ENCODE measurements around the gene GON4L. TPM values are rescaled to one million over a fixed set of nuclear protein-coding genes. Genes with fewer than 3 reads are reported as not detected.
"Not testable (repeated sequence)": the region's sequence is repeated elsewhere in the genome, so short reads cannot be mapped to it uniquely, and the experiment has no call there.

The GON4L gene
- polyA plus RNA-seq, 3 donors, result 40.4 to 70.5 (median 60.6) TPM

DNA sequence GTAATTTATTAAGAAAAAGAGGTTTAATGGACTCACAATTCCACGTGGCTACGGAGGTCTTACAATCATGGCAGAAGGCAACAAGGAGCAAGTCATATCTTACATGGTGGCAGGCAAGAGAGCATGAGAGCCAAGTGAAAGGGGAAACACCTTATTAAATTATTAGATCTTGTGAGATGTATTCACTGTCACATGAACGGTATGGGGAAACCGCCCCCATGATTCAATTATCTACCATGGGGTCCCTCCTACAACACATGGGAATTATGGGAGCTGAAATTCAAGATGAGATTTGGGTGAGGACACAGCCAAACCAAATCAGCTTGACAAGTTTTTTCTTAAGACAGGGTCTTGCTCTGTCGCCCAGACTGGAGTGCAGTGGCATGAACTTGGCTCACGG is 153.8 kb downstream of the GON4L start:
- no peak for DNase-seq

DNA sequence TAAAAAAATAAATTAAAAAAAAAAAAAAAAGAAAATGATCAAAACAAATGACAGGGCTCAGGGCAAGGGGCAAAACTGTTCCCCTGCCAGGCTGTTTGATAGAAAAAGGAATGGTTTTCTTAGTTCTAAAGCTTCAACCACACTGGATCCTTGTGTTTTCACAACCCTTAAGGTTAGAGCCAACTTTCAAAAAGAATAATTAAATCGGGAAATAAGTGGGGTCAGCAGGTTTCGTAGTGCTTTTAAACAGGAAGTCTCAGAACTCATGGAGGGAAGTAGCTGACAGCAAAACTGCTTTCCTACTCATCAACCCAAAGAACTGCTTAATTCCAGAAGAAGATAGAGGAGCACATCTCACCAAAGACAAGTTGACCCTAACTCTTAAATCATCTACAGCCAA is 155.3 kb downstream of the GON4L start:
- not testable (repeated sequence) for DNase-seq

Other genes with a start within 250 kb of the GON4L start
- 10 to 100 TPM; 51.7 to 69.9 (median 69.1) TPM for gene MSTO1, start 247.0 kb downstream of the GON4L start, polyA plus RNA-seq (ENCODE audit: insufficient read length in 3 of 3)
- gene YY1AP1, start 168.4 kb downstream of the GON4L start, polyA plus RNA-seq (ENCODE audit: insufficient read length in 3 of 3), result 10 to 100 TPM; 71.9 to 77.5 (median 73.1) TPM
- gene DAP3, start 168.1 kb downstream of the GON4L start, polyA plus RNA-seq (ENCODE audit: insufficient read length in 3 of 3), result 100 to 1,000 TPM; 109 to 139 (median 119) TPM
- gene SYT11, start 2.4 kb upstream of the GON4L start, polyA plus RNA-seq (ENCODE audit: insufficient read length in 3 of 3), result 10 to 100 TPM; 17.4 to 20.3 (median 19.2) TPM
- 10 to 100 TPM; 53.2 to 60.9 (median 54.4) TPM for gene RIT1, start 54.1 kb upstream of the GON4L start, polyA plus RNA-seq (ENCODE audit: insufficient read length in 3 of 3)
- 10 to 100 TPM; 43.9 to 77.9 (median 74.4) TPM for gene KHDC4, start 77.2 kb upstream of the GON4L start, polyA plus RNA-seq (ENCODE audit: insufficient read length in 3 of 3)
- gene RXFP4, start 84.4 kb upstream of the GON4L start, polyA plus RNA-seq (ENCODE audit: insufficient read length in 3 of 3), result under 1 TPM in 1 of 3 donors, not detected in 2; 0.24 TPM
- gene ARHGEF2, start 121.3 kb upstream of the GON4L start, polyA plus RNA-seq (ENCODE audit: insufficient read length in 3 of 3), result 10 to 100 TPM; 77.3 to 79.9 (median 77.7) TPM
- 100 to 1,000 TPM; 354 to 431 (median 363) TPM for gene SSR2, start 163.7 kb upstream of the GON4L start, polyA plus RNA-seq (ENCODE audit: insufficient read length in 3 of 3)
- 10 to 100 TPM; 57.5 to 59.6 (median 58.5) TPM for gene UBQLN4, start 196.6 kb upstream of the GON4L start, polyA plus RNA-seq (ENCODE audit: insufficient read length in 3 of 3)
- gene LAMTOR2, start 197.6 kb upstream of the GON4L start, polyA plus RNA-seq (ENCODE audit: insufficient read length in 3 of 3), result 10 to 100 TPM; 55.9 to 67.2 (median 63.9) TPM
- gene RAB25, start 203.9 kb upstream of the GON4L start, polyA plus RNA-seq (ENCODE audit: insufficient read length in 3 of 3), result 10 to 100 TPM; 54.4 to 61.6 (median 55.3) TPM
- gene MEX3A, start 225.3 kb upstream of the GON4L start, polyA plus RNA-seq (ENCODE audit: insufficient read length in 3 of 3), result 10 to 100 TPM; 43.2 to 53.5 (median 50.1) TPM